Activated B cell treated with CpG ODN at 0.5 μM for 24 hours (primary cell): ENCODE measurements around the gene ARAP3. TPM values are rescaled to one million over a fixed set of nuclear protein-coding genes. Genes with fewer than 3 reads are reported as not detected.

Source experiments
- ATAC-seq: fragments of 200-7000 bp; cut with Tn5 transposase; one replicate; pipeline ENCODE4 v1.10.0; 2021; ENCODE audit warnings: low read depth, mild to moderate bottlenecking, moderate library complexity
- CTCF ChIA-PET: fragments of 350-600 bp; sonication (Branson Sonifier 250); formaldehyde crosslinking; loops from one replicate; lab custom pipeline; 2021; ENCODE audit warnings: antibody characterized with exemption; lab: Charles Lee
- POLR2A ChIA-PET: fragments of 350-600 bp; sonication (Branson Sonifier 250); formaldehyde crosslinking; loops from one replicate; lab custom pipeline; 2021; ENCODE audit warnings: antibody characterized with exemption; lab: Charles Lee
- DNase-seq: peaks from one replicate; pipeline ENCODE4 v3.0.0; 2022
- H3K27ac Mint-ChIP-seq: one replicate; pipeline ENCODE4 v1.8.0; 2020; ENCODE audit warnings: mixed read lengths
- H3K27me3 Mint-ChIP-seq: one replicate; pipeline ENCODE4 v1.8.0; 2021; ENCODE audit warnings: mixed read lengths
- H3K36me3 Mint-ChIP-seq: one replicate; pipeline ENCODE4 v1.8.0; 2021; ENCODE audit warnings: low read depth, mixed read lengths
- H3K4me1 Mint-ChIP-seq: one replicate; pipeline ENCODE4 v1.8.0; 2021; ENCODE audit warnings: mixed read lengths
- H3K4me3 Mint-ChIP-seq: one replicate; pipeline ENCODE4 v1.8.0; 2020; ENCODE audit warnings: mild to moderate bottlenecking, mixed read lengths
- H3K9me3 Mint-ChIP-seq: one replicate; pipeline ENCODE4 v1.8.0; 2020; ENCODE audit warnings: mixed read lengths
- intact Hi-C: fragments of 100-400 bp; cut with micrococcal nuclease; formaldehyde crosslinking; loops from one replicate; pipeline ENCODE4 v1.15.1; 2024
- total RNA-seq: library from RNA; stranded (reverse); gene quantifications from 2 replicates; pipeline ENCODE4 v1.2.3, GENCODE V29; 2022
- TF ChIP-seq, protein P1 (sequence below): fragments of 200-600 bp; IDR thresholded peaks from one replicate; pipeline ENCODE4 v1.8.0; 2022; ENCODE audit warnings: antibody characterized with exemption, mild to moderate bottlenecking

Gene ARAP3
- total RNA-seq, 1 donor from 2014 or later = 0.44 TPM

DNA sequence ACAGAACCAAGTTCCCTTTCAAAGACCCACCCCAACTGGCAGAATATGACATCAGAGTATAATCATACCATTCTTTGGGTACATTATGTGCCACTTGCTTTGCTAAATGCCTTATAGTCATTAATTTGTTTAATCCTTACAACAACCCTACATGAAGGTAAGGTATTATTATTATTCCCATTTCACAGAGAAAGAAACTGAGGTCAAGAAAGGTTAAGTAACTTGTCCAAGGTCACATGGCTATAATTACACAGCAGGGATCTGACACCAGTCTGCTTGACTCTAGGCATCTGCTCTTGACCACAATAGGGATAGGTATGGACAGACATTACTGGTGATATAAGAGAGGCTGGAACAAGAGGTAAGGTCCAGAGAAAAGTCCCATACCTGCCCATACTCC lies 32.1 kb downstream of the ARAP3 start:
- Mint-ChIP-seq H3K27ac (peak overlapping the region; percentile 41), H3K27me3 (no peaks in the 10 kb centered on the region), H3K4me3 (peak overlapping the region; percentile 98), H3K9me3 (no peaks in the 10 kb centered on the region), H3K4me1 (peaks cover 29% of the 10 kb centered on the region), H3K36me3 (peaks cover 39% of the 10 kb centered on the region)
- no peak for DNase-seq
- ATAC-seq = no peak
- ChIA-PET POLR2A (interaction anchor here (0.6 to 2.6 kb wide), 4 partner anchors 8 to 199 kb away, joined by 5 to 50 read pairs (median 16); partner anchors contain the start of genes HDAC3 and RELL2), CTCF (no interaction called here)
- intact Hi-C loops = loop anchor here (2.0 kb wide), 1 partner anchor 33 kb away; the partner anchor contains the start of gene ARAP3
- TF ChIP-seq, protein P1, sequence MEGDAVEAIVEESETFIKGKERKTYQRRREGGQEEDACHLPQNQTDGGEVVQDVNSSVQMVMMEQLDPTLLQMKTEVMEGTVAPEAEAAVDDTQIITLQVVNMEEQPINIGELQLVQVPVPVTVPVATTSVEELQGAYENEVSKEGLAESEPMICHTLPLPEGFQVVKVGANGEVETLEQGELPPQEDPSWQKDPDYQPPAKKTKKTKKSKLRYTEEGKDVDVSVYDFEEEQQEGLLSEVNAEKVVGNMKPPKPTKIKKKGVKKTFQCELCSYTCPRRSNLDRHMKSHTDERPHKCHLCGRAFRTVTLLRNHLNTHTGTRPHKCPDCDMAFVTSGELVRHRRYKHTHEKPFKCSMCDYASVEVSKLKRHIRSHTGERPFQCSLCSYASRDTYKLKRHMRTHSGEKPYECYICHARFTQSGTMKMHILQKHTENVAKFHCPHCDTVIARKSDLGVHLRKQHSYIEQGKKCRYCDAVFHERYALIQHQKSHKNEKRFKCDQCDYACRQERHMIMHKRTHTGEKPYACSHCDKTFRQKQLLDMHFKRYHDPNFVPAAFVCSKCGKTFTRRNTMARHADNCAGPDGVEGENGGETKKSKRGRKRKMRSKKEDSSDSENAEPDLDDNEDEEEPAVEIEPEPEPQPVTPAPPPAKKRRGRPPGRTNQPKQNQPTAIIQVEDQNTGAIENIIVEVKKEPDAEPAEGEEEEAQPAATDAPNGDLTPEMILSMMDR = no peak

DNA sequence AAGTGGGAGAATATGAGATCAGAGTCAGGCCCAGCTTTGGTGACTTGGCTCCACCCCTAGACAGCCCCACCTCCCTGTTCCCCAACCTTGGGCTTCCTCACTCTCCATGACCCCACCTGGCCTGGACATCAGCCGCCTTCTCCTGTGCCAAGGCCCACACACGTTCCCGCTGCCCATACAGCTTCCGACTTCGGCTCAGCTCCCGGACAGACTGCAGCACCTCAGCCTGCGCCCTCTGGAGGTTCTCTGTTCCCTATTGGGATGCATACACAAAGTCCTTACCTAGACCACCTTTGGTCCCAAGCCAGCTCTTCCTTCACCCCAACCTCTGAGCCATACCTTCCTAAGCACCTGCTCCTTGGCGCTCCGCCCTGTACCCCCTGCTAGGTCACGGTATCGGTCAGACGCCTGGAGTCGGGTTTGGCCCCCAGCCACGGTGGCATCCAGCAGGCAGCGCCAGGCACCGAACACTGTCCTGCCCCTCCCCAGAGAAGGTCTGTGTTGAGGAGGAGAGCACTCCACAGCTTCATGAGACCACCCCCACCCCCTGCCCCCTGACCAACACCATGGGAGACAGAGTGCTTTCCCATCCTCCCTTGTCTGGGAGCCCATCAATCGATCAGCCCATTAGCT lies 32.9 kb downstream of the ARAP3 start:
- Mint-ChIP-seq H3K4me1 (peaks cover 29% of the 10 kb centered on the region), H3K4me3 (no peak overlapping the region), H3K36me3 (peaks cover 47% of the 10 kb centered on the region), H3K27ac (no peak overlapping the region), H3K27me3 (no peaks in the 10 kb centered on the region), H3K9me3 (no peaks in the 10 kb centered on the region)
- ChIA-PET CTCF (no interaction called here), POLR2A (interaction anchor here (1.2 kb wide), 1 partner anchor 13 kb away, joined by 5 read pairs; the partner anchor contains the start of genes HDAC3 and RELL2)
- intact Hi-C loops = no loop called here
- TF ChIP-seq, protein P1 = no peak
- no peak for ATAC-seq
- DNase-seq = no peak

DNA sequence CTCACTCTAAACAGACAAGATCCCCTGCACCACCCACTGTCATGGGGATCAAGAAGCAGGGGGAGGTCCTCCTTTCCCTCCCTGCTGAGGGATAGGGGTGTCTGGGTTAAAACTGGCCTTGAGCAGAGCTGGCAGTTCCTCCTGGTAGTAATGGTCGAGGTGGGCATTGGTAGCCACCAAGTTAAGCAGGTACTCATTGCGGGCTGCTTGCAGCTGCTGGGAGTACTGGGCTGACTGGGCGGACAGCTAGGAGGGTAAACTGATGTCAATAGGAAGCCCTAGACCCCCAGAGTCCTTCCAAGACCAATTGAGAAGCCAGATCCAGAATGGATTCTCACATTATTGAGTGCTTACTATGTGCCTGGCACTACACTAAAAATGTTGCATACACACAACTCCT lies 34.2 kb downstream of the ARAP3 start:
- peaks cover 55% of the 10 kb centered on the region for H3K36me3 Mint-ChIP-seq
- H3K4me3 Mint-ChIP-seq = no peak overlapping the region

DNA sequence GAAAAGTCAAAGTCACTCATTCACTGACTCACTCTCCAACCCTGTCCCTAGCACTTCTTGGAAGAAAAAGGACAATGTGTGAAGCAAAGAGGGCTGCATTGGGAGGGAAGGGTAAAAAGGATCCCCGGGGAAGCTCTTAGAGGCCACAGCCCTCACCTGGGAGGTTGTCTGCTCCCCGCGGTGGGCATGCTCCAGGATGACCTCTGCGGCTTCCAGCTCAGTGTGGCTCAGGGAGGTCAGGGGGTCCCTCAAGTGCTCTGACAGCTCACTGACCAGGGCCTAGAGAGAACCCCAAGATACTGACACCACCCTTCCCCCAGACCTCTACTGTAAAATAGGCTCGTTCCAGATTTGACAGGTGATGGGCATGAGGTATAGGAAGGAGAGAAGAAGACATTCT lies 34.8 kb downstream of the ARAP3 start:
- DNase-seq = no peak
- H3K9me3 Mint-ChIP-seq = no peaks in the 10 kb centered on the region
- ATAC-seq = no peak
- H3K4me1 Mint-ChIP-seq = peaks cover 28% of the 10 kb centered on the region
- intact Hi-C loops = no loop called here
- TF ChIP-seq, protein P1 = no peak
- no peak overlapping the region for H3K27ac Mint-ChIP-seq
- no peaks in the 10 kb centered on the region for H3K27me3 Mint-ChIP-seq
- peaks cover 61% of the 10 kb centered on the region for H3K36me3 Mint-ChIP-seq
- ChIA-PET POLR2A (no interaction called here), CTCF (interaction anchor here (1.3 to 1.5 kb wide), 2 partner anchors 9 to 55 kb away, joined by 3 read pairs; no protein-coding TSS in a partner anchor)
- H3K4me3 Mint-ChIP-seq = no peak overlapping the region

More for the DNA sequence above, 34.2 kb downstream of the ARAP3 start:
- ChIA-PET POLR2A (no interaction called here), CTCF (interaction anchor here (1.3 to 1.5 kb wide), 2 partner anchors 10 to 56 kb away, joined by 3 read pairs; no protein-coding TSS in a partner anchor)
- Mint-ChIP-seq H3K27me3 (no peaks in the 10 kb centered on the region), H3K9me3 (no peaks in the 10 kb centered on the region), H3K4me1 (peaks cover 29% of the 10 kb centered on the region), H3K27ac (no peak overlapping the region)
- ATAC-seq (no peak), DNase-seq (no peak)
- intact Hi-C loops = no loop called here
- TF ChIP-seq, protein P1 = no peak

DNA sequence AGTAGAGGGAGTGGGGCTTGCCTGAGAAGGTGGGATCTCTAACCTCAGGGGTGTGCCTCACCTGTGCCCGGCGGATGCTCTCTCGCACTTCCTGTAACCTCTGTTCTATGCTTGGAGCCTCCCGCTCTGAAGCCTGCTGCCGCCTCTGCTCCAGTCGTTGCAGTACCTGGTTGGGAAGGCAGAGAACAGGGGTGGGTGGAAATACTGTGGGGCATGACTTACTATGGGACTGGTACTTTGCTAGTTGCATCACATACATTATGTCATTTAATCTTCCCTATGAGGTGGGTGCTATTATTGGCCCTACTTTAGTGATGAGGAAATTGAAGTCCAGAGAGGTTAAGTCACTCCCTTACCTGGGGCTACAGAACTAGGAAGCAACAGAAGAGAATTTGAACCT lies 36.0 kb downstream of the ARAP3 start:
- no peak overlapping the region for H3K27ac Mint-ChIP-seq
- TF ChIP-seq, protein P1 = no peak
- ATAC-seq = no peak
- intact Hi-C loops = no loop called here
- H3K27me3 Mint-ChIP-seq = no peaks in the 10 kb centered on the region
- H3K4me1 Mint-ChIP-seq = peaks cover 18% of the 10 kb centered on the region
- H3K36me3 Mint-ChIP-seq = peaks cover 68% of the 10 kb centered on the region
- no peaks in the 10 kb centered on the region for H3K9me3 Mint-ChIP-seq
- DNase-seq = no peak
- POLR2A ChIA-PET = interaction anchor here (0.6 kb wide), 1 partner anchor 9 kb away, joined by 3 read pairs; the partner anchor contains the start of genes HDAC3 and RELL2
- CTCF ChIA-PET = no interaction called here
- H3K4me3 Mint-ChIP-seq = no peak overlapping the region
